Right lobe of liver (tissue), 6 donors: Measurements from ENCODE around the gene TJP3. TPM values are rescaled to one million over a fixed set of nuclear protein-coding genes. Genes with fewer than 3 reads are reported as not detected.

Source experiments
- ATAC-seq, 4 donors: fragments of 200-7000 bp; cut with Tn5 transposase; one replicate each; pipeline ENCODE4 v1.9.1; 2020; ENCODE audit warnings: mild to moderate bottlenecking in 4 of 4, moderate library complexity in 4 of 4
- DNase-seq, 3 donors: peaks; one replicate each; pipeline ENCODE4 v3.0.0-alpha.2; 2020
- H3K27ac ChIP-seq, 3 donors: fragments of 200-600 bp; one replicate each; pipeline ENCODE4 v1.8.0; 2022
- H3K27me3 ChIP-seq, 2 donors: fragments of 200-600 bp; one replicate each; pipeline ENCODE4 v1.8.0; 2022
- H3K36me3 ChIP-seq, 4 donors: fragments of 200-600 bp; sonication (generic) in 1 of 4; one replicate each; pipeline versions ENCODE4 v1.5.1 to v1.8.0; 2017 to 2022; ENCODE audit warnings: control low read depth in 1 of 4
- H3K4me1 ChIP-seq, 4 donors: fragments of 200-600 bp; sonication (generic) in 1 of 4; one replicate each; pipeline versions ENCODE4 v1.5.1 to v1.8.0; 2017 to 2022; ENCODE audit warnings: control low read depth in 1 of 4
- H3K4me3 ChIP-seq, 3 donors: fragments of 200-600 bp; one replicate each; pipeline ENCODE4 v1.8.0; 2022
- H3K9me3 ChIP-seq, 4 donors: fragments of 200-600 bp; sonication (generic) in 1 of 4; one replicate each; pipeline versions ENCODE4 v1.5.1 to v1.8.0; 2017 to 2022; ENCODE audit warnings: control low read depth in 1 of 4
- CTCF ChIP-seq, 4 donors: fragments of 200-600 bp in 3 of 4; fragments of 450-650 bp in 1 of 4; IDR thresholded peaks; one replicate each; pipeline versions ENCODE4 v1.5.1 to v1.8.0; 2016 to 2022; ENCODE audit warnings: antibody characterized with exemption in 4 of 4, mild to moderate bottlenecking in 2 of 4
- POLR2A ChIP-seq: fragments of 450-650 bp; IDR thresholded peaks from one replicate; pipeline ENCODE4 v1.6.1; 2017; ENCODE audit warnings: antibody characterized with exemption, mild to moderate bottlenecking
- WGBS: methylation state at CpG from one replicate; pipeline ENCODE4 v1.1.6; 2018; ENCODE audit warnings: low coverage, low lambda C conversion rate; ENCODE audit not compliant: insufficient coverage; ENCODE audit errors: missing lambda C conversion rate; 5-methylcytosine and 5-hydroxymethylcytosine counted together
- intact Hi-C, 2 donors: fragments of 100-400 bp; cut with DNase I; formaldehyde crosslinking; loops; one replicate each; pipeline versions ENCODE4 v1.11.2 to v1.14.1; 2022
- total RNA-seq, 6 experiments: library from RNA; depleted of rRNA in 2 of 6; stranded (reverse); fragments of >200 nt in 2 of 6; fragmentation: NEBNext Ultra II Directional in 3 of 6; extraction: Animal tissue kit (Norgen Biotek cat#: 25700) in 3 of 6; gene quantifications; one replicate each; pipeline versions ENCODE4 v1.1.0 to v1.2.4, GENCODE V29; 2016 to 2023
- donor health status: DM: no; HTN: yes; CAD: no.
- donor health status: DM: no; HTN: no; CAD: no.
- donor health status: DM: no; HTN: no; CAD: no.
- donor health status: DM: no; HTN: yes; CAD: no.
- donor health status: DM: no; HTN: yes; CAD: no.

The TJP3 gene
- total RNA-seq, 6 experiments from 2014 or later, result 7.9 to 27.0 (median 16.5) TPM

- TF ChIP-seq CTCF (IDR thresholded peaks at IDR 0.05) (no peak), POLR2A (no peak)
- Histone ChIP-seq H3K9me3 (no peaks in the 10 kb centered on the region), H3K36me3 (no peaks in the 10 kb centered on the region), H3K27me3 (no peaks in the 10 kb centered on the region), H3K4me1 (peaks cover 0 to 15% (median 6%) of the 10 kb centered on the region in 4 donors), H3K27ac (no peak overlapping the region), H3K4me3 (no peak overlapping the region)
- WGBS, result 89% methylated on average over 5 of the region's 5 CpGs
- intact Hi-C loops, result no loop called here
- DNase-seq (no peak), ATAC-seq (no peak)
Measured at GRCh38 chr19:3723110-3723488, 14.9 kb downstream of the TJP3 start.

GRCh38 chr19:3723883-3724282 lies 15.7 kb downstream of the TJP3 start:
- H3K36me3 ChIP-seq, result no peaks in the 10 kb centered on the region
- TF ChIP-seq POLR2A (no peak), CTCF (IDR thresholded peaks at IDR 0.05) (no peak)
- H3K4me1 ChIP-seq, result peaks cover 0 to 15% (median 6%) of the 10 kb centered on the region in 4 donors
- H3K27ac ChIP-seq, result no peak overlapping the region
- H3K9me3 ChIP-seq, result no peaks in the 10 kb centered on the region
- WGBS, result 78% methylated on average over 4 of the region's 8 CpGs
- H3K27me3 ChIP-seq, result no peaks in the 10 kb centered on the region
- intact Hi-C loops, result no loop called here
- no peak overlapping the region for H3K4me3 ChIP-seq
- DNase-seq (no peak), ATAC-seq (no peak)

- no peak for TF ChIP-seq CTCF (IDR thresholded peaks at IDR 0.05)
- TF ChIP-seq POLR2A, result no peak
- Histone ChIP-seq H3K27ac (no peak overlapping the region), H3K36me3 (no peaks in the 10 kb centered on the region), H3K9me3 (no peaks in the 10 kb centered on the region), H3K4me3 (no peak overlapping the region), H3K27me3 (no peaks in the 10 kb centered on the region), H3K4me1 (peaks cover 0 to 12% (median 6%) of the 10 kb centered on the region in 4 donors)
- intact Hi-C loops, result no loop called here
- no peak for ATAC-seq
- 66% methylated on average over 3 of the region's 3 CpGs for WGBS
- no peak for DNase-seq
Measured at GRCh38 chr19:3725121-3725520, 16.9 kb downstream of the TJP3 start.

GRCh38 chr19:3725640-3726310 lies 17.6 kb downstream of the TJP3 start:
- DNase-seq (no peak), ATAC-seq (no peak)
- Histone ChIP-seq H3K27ac (no peak overlapping the region), H3K36me3 (no peaks in the 10 kb centered on the region), H3K9me3 (no peaks in the 10 kb centered on the region), H3K4me3 (no peak overlapping the region), H3K4me1 (peaks cover 0 to 9% (median 5%) of the 10 kb centered on the region in 4 donors), H3K27me3 (no peaks in the 10 kb centered on the region)
- intact Hi-C loops, result no loop called here
- WGBS, result 41% methylated on average over 5 of the region's 14 CpGs
- no peak for TF ChIP-seq POLR2A
- TF ChIP-seq CTCF (IDR thresholded peaks at IDR 0.05), result no peak
